B cell (primary cell): ENCODE results near the gene MUC4. TPM values are rescaled to one million over a fixed set of nuclear protein-coding genes. Genes with fewer than 3 reads are reported as not detected.

Source experiments
- ATAC-seq: fragments of 200-7000 bp; cut with Tn5 transposase; one replicate; pipeline ENCODE4 v1.10.0; 2021; ENCODE audit warnings: low read depth, mild to moderate bottlenecking, moderate number of reproducible peaks, moderate library complexity
- CTCF ChIA-PET: fragments of 350-600 bp; sonication (Branson Sonifier 250); formaldehyde crosslinking; loops from one replicate; lab custom pipeline; 2021; ENCODE audit warnings: antibody characterized with exemption, inconsistent platforms; lab: Charles Lee
- POLR2A ChIA-PET: fragments of 350-600 bp; sonication (Branson Sonifier 250); formaldehyde crosslinking; loops from one replicate; lab custom pipeline; 2021; ENCODE audit warnings: antibody characterized with exemption; lab: Charles Lee
- DNase-seq: peaks from one replicate; pipeline ENCODE4 v3.0.0; 2013
- H2AFZ ChIP-seq: 2 replicates; pipeline ENCODE4 v1.6.1; 2012; ENCODE audit warnings: mild to moderate bottlenecking, low read depth, low read length; ENCODE audit not compliant: insufficient read depth, poor library complexity, severe bottlenecking
- H3K27ac ChIP-seq, 2 donors: 1 replicate in 1 of 2; 2 replicates in 1 of 2; pipeline ENCODE4 v1.5.1; 2012 to 2013; ENCODE audit warnings: low read length in 2 of 2, mild to moderate bottlenecking in 2 of 2, moderate library complexity in 1 of 2
- H3K27me3 ChIP-seq, 4 experiments: fragments of 200-600 bp in 1 of 4; sonication (generic) in 1 of 4; replicated peaks in 1 of 4; 1 replicate in 2 of 4; 2 replicates in 2 of 4; pipeline versions ENCODE4 v1.6.1 to v1.7.0; 2013 to 2016; ENCODE audit warnings: low read length in 3 of 4, mild to moderate bottlenecking in 2 of 4, mixed read lengths in 1 of 4, moderate library complexity in 1 of 4; ENCODE audit not compliant: insufficient read depth in 4 of 4, control insufficient read depth in 3 of 4; ENCODE audit errors: control extremely low read depth in 1 of 4
- H3K36me3 ChIP-seq, 2 experiments: replicated peaks in 1 of 2; 1 replicate in 1 of 2; 2 replicates in 1 of 2; pipeline versions ENCODE4 v1.6.1 to v1.7.1; 2013; ENCODE audit warnings: low read length in 1 of 2; ENCODE audit not compliant: insufficient read depth in 2 of 2, control insufficient read depth in 1 of 2; ENCODE audit errors: control extremely low read depth in 1 of 2, extremely low read depth in 1 of 2
- H3K4me1 ChIP-seq, 2 donors: fragments of 200-600 bp in 1 of 2; sonication (generic) in 1 of 2; 1 replicate in 1 of 2; 2 replicates in 1 of 2; pipeline versions ENCODE4 v1.5.1 to v1.6.1; 2013 to 2017; ENCODE audit warnings: low read length in 2 of 2; ENCODE audit not compliant: control insufficient read depth in 2 of 2, insufficient read depth in 2 of 2
- H3K4me2 ChIP-seq: replicated peaks from 2 replicates; pipeline ENCODE3; 2012; ENCODE audit warnings: mild to moderate bottlenecking, low read depth, low read length; ENCODE audit not compliant: poor library complexity, severe bottlenecking
- H3K4me3 ChIP-seq, 5 experiments: fragments of 200-600 bp in 1 of 5; sonication (generic) in 1 of 5; 1 replicate in 3 of 5; 2 replicates in 2 of 5; pipeline versions ENCODE4 v1.5.1 to v1.7.0; 2011 to 2016; ENCODE audit warnings: low read length in 4 of 5, mild to moderate bottlenecking in 4 of 5, low read depth in 2 of 5, control low read depth in 1 of 5, moderate library complexity in 1 of 5; ENCODE audit not compliant: insufficient read depth in 1 of 5; ENCODE audit errors: control extremely low read depth in 1 of 5, extremely low read depth in 1 of 5
- H3K79me2 ChIP-seq: fragments of 200-600 bp; sonication (generic); one replicate; pipeline ENCODE4 v1.6.0; 2016; ENCODE audit warnings: low read length; ENCODE audit not compliant: control insufficient read depth, insufficient read depth
- H3K9ac ChIP-seq: fragments of 200-600 bp; sonication (generic); 2 replicates; pipeline ENCODE4 v1.6.1; 2017; ENCODE audit warnings: mild to moderate bottlenecking, low read length, moderate library complexity
- H3K9me3 ChIP-seq, 3 donors: one replicate each; pipeline versions ENCODE4 v1.6.1 to v1.7.1; 2013; ENCODE audit warnings: low read length in 2 of 3; ENCODE audit not compliant: control insufficient read depth in 2 of 3, insufficient read depth in 1 of 3; ENCODE audit errors: control extremely low read depth in 1 of 3
- H4K20me1 ChIP-seq: 2 replicates; pipeline ENCODE4 v1.6.0; 2012; ENCODE audit warnings: mild to moderate bottlenecking, low read length; ENCODE audit not compliant: insufficient read depth, control insufficient read depth, poor library complexity, severe bottlenecking
- H3K27ac Mint-ChIP-seq: one replicate; pipeline ENCODE4 v1.8.0; 2021; ENCODE audit warnings: mixed read lengths
- H3K27me3 Mint-ChIP-seq: one replicate; pipeline ENCODE4 v1.8.0; 2021; ENCODE audit warnings: mixed read lengths
- H3K4me1 Mint-ChIP-seq: one replicate; pipeline ENCODE4 v1.8.0; 2021; ENCODE audit warnings: mixed read lengths
- H3K4me3 Mint-ChIP-seq: one replicate; pipeline ENCODE4 v1.8.0; 2021; ENCODE audit warnings: mixed read lengths
- H3K9me3 Mint-ChIP-seq: one replicate; pipeline ENCODE4 v1.8.0; 2022; ENCODE audit warnings: mixed read lengths; ENCODE audit not compliant: insufficient read depth
- CTCF ChIP-seq: fragments of 200-600 bp; IDR thresholded peaks from one replicate; pipeline ENCODE4 v1.8.0; 2022; ENCODE audit warnings: antibody characterized with exemption, mild to moderate bottlenecking
- EZH2 ChIP-seq: IDR thresholded peaks from 2 replicates; pipeline ENCODE4 v1.6.1; 2012; ENCODE audit warnings: borderline replicate concordance, low read depth, mild to moderate bottlenecking, moderate library complexity, low read length; ENCODE audit not compliant: insufficient read depth, poor library complexity, severe bottlenecking
- WGBS: methylation state at CpG from one replicate; pipeline ENCODE4 v1.1.5; 2013; ENCODE audit warnings: missing lambda C conversion rate; ENCODE audit not compliant: insufficient coverage; 5-methylcytosine and 5-hydroxymethylcytosine counted together
- intact Hi-C: fragments of 100-400 bp; cut with micrococcal nuclease; formaldehyde crosslinking; loops from one replicate; pipeline ENCODE4 v1.10.0; 2022
- polyA plus RNA-seq: library from polyadenylated mRNA; depleted of rRNA; stranded (reverse); fragments of >200 nt; gene quantifications from 2 replicates; pipeline ENCODE4 v1.2.3, GENCODE V29; 2012
- total RNA-seq, 2 donors: library from RNA; stranded (reverse); fragments of 120-200 nt in 1 of 2; gene quantifications; 1 replicate in 1 of 2; 2 replicates in 1 of 2; pipeline versions ENCODE4 v1.2.3 to v1.2.4, GENCODE V29; 2013 to 2022

The MUC4 gene
- total and polyA plus RNA-seq, 2 donors (not counting 1 experiment from before 2014, with no cell fraction given), result 0.22 to 1.2 TPM

GRCh38 chr3:195757438-195757770, 54.3 kb downstream of the MUC4 start:
- ChIA-PET CTCF (no interaction called here), POLR2A (no interaction called here)
- H3K4me3 ChIP-seq, result no peak overlapping the region
- intact Hi-C loops, result no loop called here
- no peak overlapping the region for H3K27ac Mint-ChIP-seq
- H3K79me2 ChIP-seq, result no peaks in the 10 kb centered on the region
- ATAC-seq (no peak), DNase-seq (no peak)
- no peaks in the 10 kb centered on the region for H3K36me3 ChIP-seq
- peaks cover 0 to 3% of the 10 kb centered on the region in 2 donors for H3K4me1 ChIP-seq
- H4K20me1 ChIP-seq, result no peaks in the 10 kb centered on the region
- H3K27me3 ChIP-seq, result peaks cover 0 to 26% (median 7%) of the 10 kb centered on the region in 4 experiments
- no peak overlapping the region for H3K4me3 Mint-ChIP-seq
- H3K27ac ChIP-seq, result no peak overlapping the region
- H2AFZ ChIP-seq, result no peak overlapping the region
- no peak overlapping the region for H3K9ac ChIP-seq
- 50% methylated on average over 8 of the region's 8 CpGs for WGBS
- H3K4me1 Mint-ChIP-seq, result no peaks in the 10 kb centered on the region
- no peak overlapping the region for H3K4me2 ChIP-seq
- H3K9me3 ChIP-seq, result no peaks in the 10 kb centered on the region
- TF ChIP-seq CTCF, result no peak
- no peak for TF ChIP-seq EZH2
- H3K9me3 Mint-ChIP-seq, result no peaks in the 10 kb centered on the region
- H3K27me3 Mint-ChIP-seq, result peaks cover 59% of the 10 kb centered on the region

GRCh38 chr3:195755791-195756676, 55.7 kb downstream of the MUC4 start:
- intact Hi-C loops, result no loop called here
- Histone ChIP-seq H3K79me2 (no peaks in the 10 kb centered on the region), H3K9ac (no peak overlapping the region), H3K9me3 (no peaks in the 10 kb centered on the region), H2AFZ (no peak overlapping the region), H3K36me3 (no peaks in the 10 kb centered on the region), H3K27me3 (peaks cover 0 to 23% (median 6%) of the 10 kb centered on the region in 4 experiments), H3K27ac (no peak overlapping the region), H3K4me2 (no peak overlapping the region), H3K4me1 (no peaks in the 10 kb centered on the region), H4K20me1 (no peaks in the 10 kb centered on the region), H3K4me3 (no peak overlapping the region)
- ATAC-seq, result no peak
- ChIA-PET CTCF (no interaction called here), POLR2A (no interaction called here)
- no peak overlapping the region for H3K4me3 Mint-ChIP-seq
- TF ChIP-seq CTCF, result no peak
- no peak for TF ChIP-seq EZH2
- WGBS, result 72% methylated on average over 3 of the region's 16 CpGs
- no peak for DNase-seq
- H3K27me3 Mint-ChIP-seq, result peaks cover 63% of the 10 kb centered on the region
- H3K27ac Mint-ChIP-seq, result no peak overlapping the region
- no peaks in the 10 kb centered on the region for H3K9me3 Mint-ChIP-seq
- no peaks in the 10 kb centered on the region for H3K4me1 Mint-ChIP-seq
